ENCODE measurements around the gene PSIP1. TPM values are rescaled to one million over a fixed set of nuclear protein-coding genes. Genes with fewer than 3 reads are reported as not detected.
"Not testable (repeated sequence)": the region's sequence is repeated elsewhere in the genome, so short reads cannot be mapped to it uniquely, and the experiment has no call there.

PSIP1 gene
- total and polyA plus RNA-seq, 9 donors = 42.0 to 116 (median 81.3) TPM

DNA sequence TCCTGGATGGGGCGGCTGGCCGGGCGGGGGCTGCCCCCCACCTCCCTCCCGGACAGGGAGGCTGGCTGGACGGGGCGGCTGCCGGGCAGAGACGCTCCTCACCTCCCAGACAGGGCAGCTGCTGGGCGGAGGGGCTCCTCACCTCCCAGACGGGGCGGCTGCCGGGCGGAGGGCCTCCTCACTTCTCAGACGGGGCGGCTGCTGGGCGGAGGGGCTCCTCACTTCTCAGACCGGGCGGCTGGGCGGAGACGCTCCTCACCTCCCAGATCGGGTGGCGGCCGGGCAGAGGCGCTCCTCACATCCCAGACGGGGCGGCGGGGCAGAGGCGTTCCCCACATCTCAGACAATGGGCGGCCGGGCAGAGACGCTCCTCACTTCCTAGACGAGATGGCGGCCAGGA is 68.5 kb downstream of the PSIP1 start:
- H3K36me3 ChIP-seq (ENCODE audit: control insufficient read depth, insufficient read depth, low read length) = peaks cover 33% of the 10 kb centered on the region
- H3K4me1 ChIP-seq (ENCODE audit: control insufficient read depth, insufficient read depth, low read length); H3K9me3 ChIP-seq (replicated peaks; ENCODE audit: control insufficient read depth, low read depth, low read length); DNase-seq; H3K4me3 ChIP-seq (ENCODE audit: low read length); H3K27me3 ChIP-seq (ENCODE audit: control insufficient read depth, insufficient read depth, low read length); H3K27ac ChIP-seq (ENCODE audit: low read length): not testable (repeated sequence)
- 98% methylated on average over 30 of the region's 33 CpGs for WGBS (ENCODE audit: insufficient coverage)

DNA sequence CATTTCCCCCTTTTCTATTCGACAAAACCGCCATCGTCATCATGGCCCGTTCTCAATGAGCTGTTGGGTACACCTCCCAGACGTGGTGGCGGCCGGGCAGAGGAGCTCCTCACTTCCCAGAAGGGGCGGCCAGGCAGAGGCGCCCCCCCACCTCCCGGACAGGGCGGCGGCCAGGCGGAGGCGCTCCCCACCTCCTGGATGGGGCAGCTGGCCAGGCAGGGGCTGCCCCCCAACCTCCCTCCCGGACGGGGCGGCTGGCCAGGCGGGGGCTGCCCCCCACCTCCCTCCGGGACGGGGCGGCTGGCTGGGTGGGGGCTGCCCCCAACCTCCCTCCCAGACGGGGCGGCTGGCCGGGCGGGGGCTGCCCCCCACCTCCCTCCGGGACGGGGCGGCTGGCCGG is 68.9 kb downstream of the PSIP1 start:
- not testable (repeated sequence) for H3K27ac ChIP-seq (ENCODE audit: low read length); H3K27me3 ChIP-seq (ENCODE audit: control insufficient read depth, insufficient read depth, low read length); H3K4me1 ChIP-seq (ENCODE audit: control insufficient read depth, insufficient read depth, low read length); DNase-seq; H3K4me3 ChIP-seq (ENCODE audit: low read length); H3K9me3 ChIP-seq (replicated peaks; ENCODE audit: control insufficient read depth, low read depth, low read length)
- H3K36me3 ChIP-seq (ENCODE audit: control insufficient read depth, insufficient read depth, low read length) = peaks cover 34% of the 10 kb centered on the region
- 95% methylated on average over 15 of the region's 29 CpGs for WGBS (ENCODE audit: insufficient coverage)

DNA sequence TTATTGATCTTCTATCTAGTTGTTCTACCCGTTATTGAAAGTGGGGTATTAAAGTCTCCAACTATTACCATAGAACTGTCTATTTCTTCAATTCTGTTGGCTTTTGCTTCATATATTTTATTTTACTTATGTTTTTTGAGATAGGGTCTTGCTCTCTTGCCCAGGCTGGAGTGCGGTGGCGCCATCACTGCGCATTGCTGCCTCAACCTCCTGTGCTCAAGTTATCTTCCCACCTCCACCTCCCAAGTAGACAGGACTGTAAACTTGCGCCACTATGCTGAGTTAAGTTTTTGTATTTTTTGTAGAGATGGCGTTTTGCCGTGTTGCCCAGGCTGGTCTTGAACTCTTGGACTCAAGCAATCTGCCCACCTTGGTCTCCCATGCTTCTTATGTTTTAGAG is 71.9 kb downstream of the PSIP1 start:
- peaks cover 24% of the 10 kb centered on the region for H3K36me3 ChIP-seq (ENCODE audit: control insufficient read depth, insufficient read depth, low read length)
- H3K27me3 ChIP-seq (ENCODE audit: control insufficient read depth, insufficient read depth, low read length) = no peaks in the 10 kb centered on the region
- no peak overlapping the region for H3K27ac ChIP-seq (ENCODE audit: low read length)
- H3K4me3 ChIP-seq (ENCODE audit: low read length) = no peak overlapping the region
- DNase-seq = no peak
- WGBS (ENCODE audit: insufficient coverage) = no CpG with 5 or more reads among the region's 7 CpGs
- no peaks in the 10 kb centered on the region for H3K9me3 ChIP-seq (replicated peaks; ENCODE audit: control insufficient read depth, low read depth, low read length)
- no peaks in the 10 kb centered on the region for H3K4me1 ChIP-seq (ENCODE audit: control insufficient read depth, insufficient read depth, low read length)

DNA sequence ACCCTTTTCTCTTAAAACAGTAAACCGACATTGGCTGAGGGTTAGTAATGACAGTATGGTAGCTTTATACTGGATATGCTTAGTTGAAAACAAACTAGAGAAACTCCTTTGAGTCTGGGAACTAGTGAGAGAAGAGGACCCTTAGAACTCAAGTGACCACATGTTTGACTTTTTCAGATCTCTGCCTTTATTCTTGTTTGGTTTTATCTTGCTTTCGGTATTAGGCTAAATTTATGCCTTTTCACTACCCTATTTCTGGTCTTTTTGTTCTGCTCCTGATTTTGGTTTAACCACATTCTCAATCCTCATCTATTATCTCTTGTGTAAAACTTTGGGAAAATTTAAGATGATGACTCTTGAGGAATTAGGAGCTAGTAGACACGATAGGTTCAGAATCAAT is 77.1 kb downstream of the PSIP1 start:
- DNase-seq = no peak
- H3K36me3 ChIP-seq (ENCODE audit: control insufficient read depth, insufficient read depth, low read length) = peaks cover 22% of the 10 kb centered on the region
- no peaks in the 10 kb centered on the region for H3K9me3 ChIP-seq (replicated peaks; ENCODE audit: control insufficient read depth, low read depth, low read length)
- WGBS (ENCODE audit: insufficient coverage) = no CpG with 5 or more reads among the region's 3 CpGs
- H3K27me3 ChIP-seq (ENCODE audit: control insufficient read depth, insufficient read depth, low read length) = no peaks in the 10 kb centered on the region
- peaks cover 2% of the 10 kb centered on the region for H3K4me1 ChIP-seq (ENCODE audit: control insufficient read depth, insufficient read depth, low read length)
- no peak overlapping the region for H3K4me3 ChIP-seq (ENCODE audit: low read length)
- no peak overlapping the region for H3K27ac ChIP-seq (ENCODE audit: low read length)

DNA sequence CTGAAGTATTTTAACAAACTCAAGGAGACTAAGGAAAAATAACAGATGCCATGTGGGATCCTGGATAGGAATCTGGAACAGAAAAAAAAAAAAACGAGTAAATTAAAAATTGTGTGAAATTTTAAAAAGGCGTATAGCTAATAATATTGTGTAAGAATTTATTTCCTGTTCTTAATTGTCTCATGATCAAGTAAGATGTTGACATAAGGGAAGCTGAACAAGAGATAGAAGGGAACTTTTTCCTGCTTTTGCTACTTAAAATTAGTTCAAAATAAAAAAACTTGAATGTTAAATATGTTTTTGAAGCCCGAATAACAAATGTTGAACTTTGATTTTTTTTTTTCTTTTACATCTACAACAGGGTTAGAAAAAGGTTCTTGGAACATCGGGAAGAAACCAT is 77.6 kb downstream of the PSIP1 start:
- no peaks in the 10 kb centered on the region for H3K27me3 ChIP-seq (ENCODE audit: control insufficient read depth, insufficient read depth, low read length)
- H3K9me3 ChIP-seq (replicated peaks; ENCODE audit: control insufficient read depth, low read depth, low read length) = no peaks in the 10 kb centered on the region
- no peak overlapping the region for H3K27ac ChIP-seq (ENCODE audit: low read length)
- peaks cover 2% of the 10 kb centered on the region for H3K4me1 ChIP-seq (ENCODE audit: control insufficient read depth, insufficient read depth, low read length)
- H3K36me3 ChIP-seq (ENCODE audit: control insufficient read depth, insufficient read depth, low read length) = peaks cover 22% of the 10 kb centered on the region
- no CpG with 5 or more reads among the region's 4 CpGs for WGBS (ENCODE audit: insufficient coverage)
- no peak for DNase-seq
- H3K4me3 ChIP-seq (ENCODE audit: low read length) = no peak overlapping the region

DNA sequence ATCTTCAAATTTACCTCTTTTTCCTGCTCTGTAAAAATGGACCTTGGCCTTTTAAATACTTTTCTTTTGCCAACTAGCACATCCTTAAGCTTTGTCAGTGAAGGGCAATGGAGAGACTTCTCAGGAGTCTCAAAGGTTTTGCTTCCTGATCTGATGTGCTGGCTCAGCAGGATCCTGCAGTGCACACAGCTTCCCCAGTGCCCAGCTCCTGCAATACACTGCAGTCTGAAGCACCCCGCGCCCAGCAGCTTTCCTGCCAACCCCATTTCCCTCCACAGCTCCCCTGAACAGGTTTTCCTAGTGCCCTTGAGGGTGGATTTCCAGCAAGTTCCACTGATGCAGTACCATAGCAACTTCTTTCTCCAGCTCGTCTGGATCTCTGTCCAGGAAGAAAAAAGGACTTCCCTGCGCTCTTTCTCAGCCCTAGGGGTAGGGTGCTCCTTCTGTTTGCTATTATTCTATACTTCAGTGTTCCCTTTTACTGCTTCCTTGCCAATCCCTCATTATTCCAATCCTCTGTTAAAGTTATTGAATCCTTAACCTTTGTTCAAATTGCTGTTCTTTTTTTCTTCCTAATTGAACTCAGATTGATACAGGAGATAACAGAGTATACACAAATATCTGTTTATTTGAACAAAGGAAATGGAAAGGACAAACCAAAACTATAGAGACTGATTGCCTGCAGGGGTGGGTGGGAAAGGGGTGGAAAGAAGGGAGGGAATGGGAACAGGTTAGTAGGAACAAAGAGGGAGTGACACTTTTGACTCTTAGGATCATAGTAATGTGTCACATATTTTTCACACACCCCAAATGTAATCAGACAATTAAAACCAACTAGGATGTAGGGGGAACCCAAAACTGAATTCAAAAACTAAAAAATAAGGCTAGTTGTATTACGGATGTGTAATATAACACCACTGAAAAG is 79.6 kb downstream of the PSIP1 start:
- DNase-seq = peak; percentile 14

DNA sequence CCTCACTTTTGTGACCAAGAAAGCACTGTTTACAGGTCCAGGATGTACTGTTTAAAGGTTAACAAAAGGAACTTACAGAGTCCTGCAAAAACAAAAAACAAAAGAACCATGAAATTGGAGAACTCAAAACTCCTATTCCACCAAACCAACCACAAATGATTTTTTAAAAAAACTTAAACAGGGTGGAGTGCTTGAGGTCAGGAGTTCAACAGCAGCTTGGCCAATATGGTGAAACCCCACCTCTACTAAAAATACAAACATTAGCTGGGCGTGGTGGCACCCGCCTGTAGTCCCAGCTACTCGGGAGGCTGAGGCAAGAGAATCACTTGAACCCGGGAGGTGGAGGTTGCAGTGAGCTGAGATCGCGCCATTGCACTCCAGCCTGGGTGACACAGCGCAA is 83.1 kb downstream of the PSIP1 start:
- WGBS (ENCODE audit: insufficient coverage) = no CpG with 5 or more reads among the region's 7 CpGs
- not testable (repeated sequence) for H3K4me1 ChIP-seq (ENCODE audit: control insufficient read depth, insufficient read depth, low read length); H3K27me3 ChIP-seq (ENCODE audit: control insufficient read depth, insufficient read depth, low read length); H3K9me3 ChIP-seq (replicated peaks; ENCODE audit: control insufficient read depth, low read depth, low read length); H3K4me3 ChIP-seq (ENCODE audit: low read length); H3K27ac ChIP-seq (ENCODE audit: low read length); DNase-seq
- peaks cover 24% of the 10 kb centered on the region for H3K36me3 ChIP-seq (ENCODE audit: control insufficient read depth, insufficient read depth, low read length)

More for the DNA sequence above, 79.6 kb downstream of the PSIP1 start:
- Histone ChIP-seq H3K27ac (ENCODE audit: low read length) (no peak overlapping the region), H3K36me3 (ENCODE audit: control insufficient read depth, insufficient read depth, low read length) (peaks cover 17% of the 10 kb centered on the region), H3K4me1 (ENCODE audit: control insufficient read depth, insufficient read depth, low read length) (peaks cover 2% of the 10 kb centered on the region), H3K9me3 (replicated peaks; ENCODE audit: control insufficient read depth, low read depth, low read length) (no peaks in the 10 kb centered on the region), H3K27me3 (ENCODE audit: control insufficient read depth, insufficient read depth, low read length) (no peaks in the 10 kb centered on the region), H3K4me3 (ENCODE audit: low read length) (no peak overlapping the region)
- WGBS (ENCODE audit: insufficient coverage) = no CpG with 5 or more reads among the region's 5 CpGs

DNA sequence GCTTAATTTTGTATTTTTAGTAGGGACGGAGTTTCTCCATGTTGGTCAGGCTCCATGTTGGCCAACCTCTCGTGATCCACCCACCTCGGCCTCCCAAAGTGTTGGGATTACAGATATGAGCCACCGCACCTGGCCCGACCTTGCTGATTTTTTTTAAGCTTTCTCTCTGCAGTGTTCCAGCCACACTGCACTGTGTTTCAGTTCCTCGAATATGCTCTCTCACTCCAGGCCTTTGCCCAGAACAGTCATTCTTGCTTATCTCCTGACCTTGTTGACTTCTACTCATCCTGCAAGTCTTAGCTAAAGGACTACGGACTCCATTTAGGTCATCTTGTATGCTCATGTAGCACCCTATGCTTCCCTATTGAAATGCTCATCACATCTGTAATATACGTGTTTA is 84.8 kb downstream of the PSIP1 start:
- no peak for DNase-seq
- WGBS (ENCODE audit: insufficient coverage) = 92% methylated on average over 7 of the region's 8 CpGs
- Histone ChIP-seq H3K4me3 (ENCODE audit: low read length) (no peak overlapping the region), H3K27me3 (ENCODE audit: control insufficient read depth, insufficient read depth, low read length) (no peaks in the 10 kb centered on the region), H3K36me3 (ENCODE audit: control insufficient read depth, insufficient read depth, low read length) (peaks cover 23% of the 10 kb centered on the region), H3K4me1 (ENCODE audit: control insufficient read depth, insufficient read depth, low read length) (peaks cover 10% of the 10 kb centered on the region), H3K9me3 (replicated peaks; ENCODE audit: control insufficient read depth, low read depth, low read length) (no peaks in the 10 kb centered on the region), H3K27ac (ENCODE audit: low read length) (no peak overlapping the region)

DNA sequence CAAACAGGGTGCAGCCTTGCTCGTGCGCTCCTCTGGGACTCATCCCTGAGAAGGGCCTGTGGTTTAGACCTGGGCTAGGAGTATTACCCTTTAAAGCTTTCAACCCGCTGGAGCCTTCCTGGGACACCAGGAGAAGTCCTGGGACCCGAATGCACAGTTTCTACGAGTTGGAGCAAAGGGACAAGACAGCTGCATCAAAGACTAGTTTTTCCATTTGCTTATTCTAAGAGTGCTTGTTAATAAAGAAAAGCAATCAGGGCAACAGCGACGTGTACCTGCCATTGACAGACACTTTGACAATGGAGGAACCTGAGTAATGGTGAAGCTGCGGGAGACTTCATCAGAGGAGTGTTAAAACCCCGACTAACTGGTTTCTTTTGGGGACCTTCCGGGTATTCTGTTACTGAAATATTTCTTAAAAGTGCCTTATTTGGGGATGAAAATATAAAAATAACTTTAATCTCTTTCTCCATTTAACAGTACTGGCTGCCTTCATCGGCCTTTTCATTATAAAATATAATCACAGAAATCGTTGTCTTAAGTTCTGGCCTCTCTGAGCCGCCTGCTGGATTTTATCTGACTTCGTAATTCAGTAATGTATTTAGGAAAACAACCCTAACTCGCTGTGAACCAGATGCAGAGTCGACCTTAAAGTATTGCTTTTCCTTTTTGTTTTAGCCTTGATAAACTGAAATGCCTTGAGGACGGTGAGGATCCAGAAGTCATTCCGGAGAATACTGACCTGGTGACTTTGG is 87.4 kb downstream of the PSIP1 start:
- Histone ChIP-seq H3K9me3 (replicated peaks; ENCODE audit: control insufficient read depth, low read depth, low read length) (no peaks in the 10 kb centered on the region), H3K27ac (ENCODE audit: low read length) (peak overlapping the region; percentile 88), H3K36me3 (ENCODE audit: control insufficient read depth, insufficient read depth, low read length) (peaks cover 18% of the 10 kb centered on the region), H3K27me3 (ENCODE audit: control insufficient read depth, insufficient read depth, low read length) (no peaks in the 10 kb centered on the region), H3K4me3 (ENCODE audit: low read length) (peak overlapping the region; percentile 98), H3K4me1 (ENCODE audit: control insufficient read depth, insufficient read depth, low read length) (peaks cover 9% of the 10 kb centered on the region)
- DNase-seq = peak; percentile 49
- 0% methylated on average over 7 of the region's 18 CpGs for WGBS (ENCODE audit: insufficient coverage)

All from muscle of leg (tissue), 11 donors.